Inferior parietal cortex (tissue), 1 donor: ENCODE data around the gene SPACA9.

ENCODE experiments used
- DNase-seq: peaks from one replicate; pipeline ENCODE4 v3.0.0-alpha.2; 2016; ENCODE audit errors: extremely low spot score

SPACA9 gene

GRCh38 chr9:132863096-132863495, 15.6 kb upstream of the SPACA9 start:
- no peak for DNase-seq

GRCh38 chr9:132864277-132864676, 14.4 kb upstream of the SPACA9 start:
- DNase-seq, result no peak

GRCh38 chr9:132864691-132865090, 14.0 kb upstream of the SPACA9 start:
- DNase-seq, result no peak

- DNase-seq, result no peak
These were observed 11.8 kb upstream of the SPACA9 start for GRCh38 chr9:132866898-132867297.

GRCh38 chr9:132869266-132869665, 9.4 kb upstream of the SPACA9 start:
- DNase-seq, result no peak

DNA sequence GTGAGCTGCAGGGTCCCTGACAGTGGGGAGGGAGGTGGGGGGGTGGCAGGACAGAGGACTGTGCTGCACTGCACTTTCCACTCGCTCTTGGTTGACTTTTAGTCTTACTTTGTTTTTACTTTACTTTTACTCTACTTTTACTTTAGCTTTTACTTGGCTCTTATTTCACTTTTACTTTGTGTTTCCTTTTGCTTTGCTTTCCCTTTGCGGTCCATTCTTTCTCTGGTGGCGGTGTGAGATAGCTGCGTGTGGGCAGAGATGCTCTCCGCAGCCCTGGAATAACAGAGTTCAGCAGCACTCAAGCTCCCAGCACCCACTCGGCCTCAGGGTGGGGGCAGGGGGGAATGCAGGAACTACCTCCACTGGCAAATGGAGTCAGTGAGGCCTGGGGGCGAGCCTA, 5.3 kb upstream of the SPACA9 start:
- DNase-seq, result no peak

DNA sequence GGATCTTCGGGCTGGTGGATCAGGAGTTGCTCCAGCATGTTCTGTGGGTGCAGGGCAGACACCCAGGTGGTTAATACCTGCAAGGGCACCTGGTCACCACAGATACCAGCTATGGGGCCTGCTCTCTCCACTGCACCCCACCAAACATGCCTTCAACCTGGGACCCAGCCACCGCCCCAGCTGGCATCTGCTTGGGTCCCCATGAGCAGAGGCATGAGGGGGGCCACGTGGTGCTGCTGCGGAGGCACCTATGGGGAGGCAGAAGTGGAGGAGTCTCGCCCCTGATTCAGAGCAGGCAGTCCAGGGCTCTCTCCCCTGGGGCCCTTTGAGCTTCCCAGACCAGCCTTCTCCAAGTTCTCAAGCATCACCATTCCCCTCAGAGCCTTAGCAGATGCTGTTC, 3.5 kb upstream of the SPACA9 start:
- no peak for DNase-seq

- no peak for DNase-seq
These were observed 1.8 kb upstream of the SPACA9 start for GRCh38 chr9:132876849-132877248.

DNA sequence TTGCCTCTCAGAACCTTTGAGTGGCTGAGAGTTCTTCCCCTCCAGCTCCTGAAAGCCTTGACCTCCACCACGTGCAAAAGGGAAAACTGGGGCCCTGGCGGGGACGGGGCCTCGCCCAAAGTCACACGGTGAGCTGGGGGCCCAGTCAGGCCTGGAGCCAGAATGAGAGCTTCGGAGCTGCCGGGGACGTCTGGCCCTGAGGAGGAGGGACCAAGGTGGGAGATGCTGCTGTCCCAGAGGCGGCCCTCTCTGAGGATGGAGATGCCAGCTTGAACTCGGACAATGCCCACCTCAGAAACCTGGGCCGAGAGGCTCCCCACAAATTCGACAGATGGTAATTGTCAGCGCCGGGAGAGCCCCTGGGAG, 1.3 kb upstream of the SPACA9 start:
- DNase-seq, result no peak

- DNase-seq, result peak; percentile 72
These were observed 639 bp upstream of the SPACA9 start, which contains the start of gene AK8 for GRCh38 chr9:132877824-132878694. TSS of gene AK8 (minus strand) at chr9:132878284. CDS start at chr9:132878255, 29 bp downstream.

DNA sequence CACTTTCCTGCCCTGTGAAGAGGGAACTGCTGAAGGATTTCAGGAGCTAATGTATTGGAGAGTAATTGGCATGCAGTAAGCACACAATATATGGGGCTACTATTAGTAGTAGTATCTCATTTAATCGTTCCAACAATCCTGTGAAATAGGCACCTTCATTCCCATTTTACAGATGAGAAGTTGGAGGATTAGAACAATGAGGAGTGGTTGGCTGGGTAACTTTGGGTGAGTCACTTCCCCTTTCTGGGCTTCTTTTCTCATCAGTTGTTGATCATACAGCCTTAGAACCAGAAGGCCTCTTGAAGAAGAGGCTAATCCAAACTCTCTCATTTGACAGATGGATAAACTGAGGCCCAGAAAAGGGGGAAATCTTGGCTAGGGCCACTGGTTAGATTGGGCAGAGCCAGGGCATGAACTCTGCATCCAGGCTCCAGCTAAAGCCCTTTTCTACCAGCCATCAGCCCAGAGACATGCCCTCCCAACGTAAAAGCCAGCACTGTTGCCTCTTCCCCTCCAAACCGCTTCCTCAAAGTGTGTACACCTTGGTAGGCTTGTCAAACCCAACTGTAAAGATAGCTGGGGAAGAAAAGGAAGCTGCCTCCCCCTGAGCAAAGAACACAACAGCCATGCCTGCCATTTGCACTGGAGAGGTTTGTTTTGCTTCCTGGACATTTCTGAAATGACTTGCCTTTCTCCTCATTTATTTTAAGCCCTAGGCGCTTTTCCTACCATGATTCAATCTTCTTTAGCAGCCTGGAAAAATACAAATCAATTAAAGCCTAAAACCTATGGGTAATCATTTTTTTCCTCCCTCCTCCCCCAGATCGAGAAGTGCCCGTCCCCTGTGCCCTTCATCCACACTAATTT, 992 bp downstream of the SPACA9 start:
- DNase-seq, result no peak

DNA sequence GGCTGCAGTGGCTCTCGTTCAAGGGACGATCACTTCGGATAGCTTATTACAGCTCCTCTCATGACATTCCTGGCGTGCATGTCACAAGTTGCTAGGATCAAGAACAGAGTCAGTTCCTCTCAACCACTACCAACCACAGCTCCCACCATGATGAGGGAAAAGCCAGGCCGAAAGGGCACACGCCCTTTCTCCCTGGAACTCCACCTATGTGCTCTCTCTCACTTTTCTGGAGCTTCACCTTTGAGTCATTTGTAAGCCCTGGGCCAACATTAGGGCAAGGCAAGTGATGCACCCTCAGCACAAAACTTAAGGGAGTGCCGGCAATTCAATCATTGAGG, 1.6 kb downstream of the SPACA9 start:
- DNase-seq, result no peak

GRCh38 chr9:132881826-132882225, 3.1 kb downstream of the SPACA9 start:
- DNase-seq, result no peak

GRCh38 chr9:132882616-132883015, 3.9 kb downstream of the SPACA9 start:
- DNase-seq, result no peak

- no peak for DNase-seq
These were observed 4.9 kb downstream of the SPACA9 start for GRCh38 chr9:132883349-132884294.

DNA sequence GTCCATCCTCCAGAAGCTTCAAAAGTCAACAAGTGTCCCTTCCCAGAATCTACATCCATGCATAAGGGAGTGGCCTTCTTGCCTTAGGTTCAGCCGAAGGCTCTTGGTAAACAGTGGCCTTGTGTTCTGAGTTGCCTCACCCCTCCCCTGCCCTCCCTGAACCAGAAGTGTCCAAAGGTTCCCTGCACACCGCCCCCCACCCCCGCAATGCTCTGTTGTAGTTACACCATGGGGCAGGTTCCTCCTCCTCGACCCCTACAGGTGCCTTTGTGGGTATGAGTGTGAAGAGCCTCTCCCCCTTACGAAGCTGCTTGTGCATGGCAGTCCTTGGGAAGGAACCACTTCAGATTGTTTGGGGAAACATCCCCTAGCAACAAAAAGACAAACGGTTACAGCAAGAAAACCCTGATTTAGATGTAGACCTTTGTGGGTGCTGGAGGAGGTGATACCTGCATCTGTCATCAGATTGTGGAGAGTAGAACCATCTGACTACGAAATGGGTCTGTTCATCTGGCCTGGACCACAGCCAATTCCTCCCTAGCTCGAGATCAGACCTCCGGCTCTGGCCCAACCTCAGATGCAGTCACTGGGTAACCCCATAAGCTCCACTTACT, 7.1 kb downstream of the SPACA9 start:
- DNase-seq, result no peak

- DNase-seq, result no peak
These were observed 7.6 kb downstream of the SPACA9 start for GRCh38 chr9:132886334-132886725.

GRCh38 chr9:132887181-132888120, 8.8 kb downstream of the SPACA9 start:
- DNase-seq, result no peak

GRCh38 chr9:132888151-132888550, 9.5 kb downstream of the SPACA9 start:
- DNase-seq, result no peak

DNA sequence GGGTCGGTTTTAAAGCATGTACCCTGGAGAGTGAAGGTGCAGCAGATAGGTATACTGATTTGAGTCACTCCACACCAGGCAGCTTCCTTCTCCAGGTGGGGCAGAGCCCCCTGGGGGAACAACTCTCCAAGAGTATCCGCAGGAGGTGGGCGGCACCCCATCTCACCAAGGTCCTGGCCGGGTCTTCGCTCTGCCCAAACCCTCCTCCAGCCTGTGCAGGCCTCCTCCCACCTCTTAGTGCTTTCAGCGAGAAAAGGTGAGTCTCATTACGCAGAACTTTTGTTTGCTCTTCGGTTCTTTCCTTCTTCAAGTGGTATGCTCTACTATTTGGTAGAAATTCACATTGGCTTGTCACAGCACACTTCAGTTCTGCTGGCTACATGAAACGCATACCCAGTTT, 13.7 kb downstream of the SPACA9 start:
- DNase-seq, result no peak
